ENCODE data around the gene CFTR. TPM values are rescaled to one million over a fixed set of nuclear protein-coding genes. Genes with fewer than 3 reads are reported as not detected.

The CFTR gene
- total RNA-seq, 1 experiment from 2014 or later: 1.2 TPM

GRCh38 chr7:117685795-117686194 lies 206.0 kb downstream of the CFTR start:
- Histone ChIP-seq H2AK5ac (ENCODE audit: insufficient read length, low read length) (no peak overlapping the region), H2BK15ac (ENCODE audit: low read depth, low read length) (no peak overlapping the region), H3K79me1 (ENCODE audit: insufficient read depth, low read depth, low read length, poor library complexity, severe bottlenecking) (no peaks in the 10 kb centered on the region), H2BK20ac (ENCODE audit: low read depth, low read length, poor library complexity, severe bottlenecking) (no peak overlapping the region), H3K9ac (ENCODE audit: extremely low read depth, insufficient read length, low read length) (no peak overlapping the region), H3K56ac (ENCODE audit: insufficient read length, low read depth, low read length) (no peak overlapping the region), H3T11ph (ENCODE audit: low read length) (no peak overlapping the region), H3K4me1 (ENCODE audit: insufficient read depth, low read length) (peaks cover 3% of the 10 kb centered on the region; the same call in 1 of the 2 replicates), H3K4me2 (ENCODE audit: insufficient read depth, insufficient read length, low read length) (no peak overlapping the region), H3K23ac (ENCODE audit: insufficient read length, low read depth, low read length) (no peak overlapping the region), H2BK5ac (ENCODE audit: insufficient read length, low read length) (no peak overlapping the region), H3K9me3 (ENCODE audit: control insufficient read depth, low read depth, low read length) (no peaks in the 10 kb centered on the region), H4K91ac (ENCODE audit: insufficient read length, low read depth, low read length) (no peak overlapping the region), H3K27me3 (ENCODE audit: insufficient read depth, low read length) (no peaks in the 10 kb centered on the region), H3K14ac (ENCODE audit: insufficient read depth, low read length) (no peak overlapping the region), H2BK120ac (ENCODE audit: low read depth, low read length, poor library complexity, severe bottlenecking) (no peak overlapping the region), H3K27ac (ENCODE audit: insufficient read length, low read depth, low read length) (no peak overlapping the region), H2BK12ac (ENCODE audit: insufficient read length, low read depth, low read length) (no peak overlapping the region), H4K5ac (ENCODE audit: insufficient read length, low read depth, low read length) (no peak overlapping the region), H4K20me1 (ENCODE audit: control insufficient read depth, insufficient read depth, insufficient read length) (no peaks in the 10 kb centered on the region), H3K23me2 (ENCODE audit: insufficient read length, low read depth, low read length, poor library complexity, severe bottlenecking) (no peaks in the 10 kb centered on the region), H2AFZ (ENCODE audit: low read length) (no peak overlapping the region), H3K18ac (ENCODE audit: insufficient read length, low read depth, low read length) (no peak overlapping the region), H3K4ac (ENCODE audit: low read depth, low read length) (no peak overlapping the region), H3K79me2 (ENCODE audit: insufficient read depth, low read length) (no peaks in the 10 kb centered on the region), H4K8ac (replicated peaks; ENCODE audit: insufficient read length, low read depth, low read length) (no peak overlapping the region)
- DNase-seq: no peak
- Mint-ChIP-seq H3K4me1 (peaks cover 15 to 17% of the 10 kb centered on the region in 2 experiments), H3K9me3 (no peaks in the 10 kb centered on the region), H3K36me3 (ENCODE audit: insufficient read depth in 1 of 3, low read depth in 3 of 3) (no peaks in the 10 kb centered on the region; a peak in 1 of 7 replicates), H3K27me3 (ENCODE audit: low read depth) (no peaks in the 10 kb centered on the region), H3K4me3 (no peak overlapping the region), H3K27ac (no peak overlapping the region)
- TF ChIP-seq, protein P1, sequence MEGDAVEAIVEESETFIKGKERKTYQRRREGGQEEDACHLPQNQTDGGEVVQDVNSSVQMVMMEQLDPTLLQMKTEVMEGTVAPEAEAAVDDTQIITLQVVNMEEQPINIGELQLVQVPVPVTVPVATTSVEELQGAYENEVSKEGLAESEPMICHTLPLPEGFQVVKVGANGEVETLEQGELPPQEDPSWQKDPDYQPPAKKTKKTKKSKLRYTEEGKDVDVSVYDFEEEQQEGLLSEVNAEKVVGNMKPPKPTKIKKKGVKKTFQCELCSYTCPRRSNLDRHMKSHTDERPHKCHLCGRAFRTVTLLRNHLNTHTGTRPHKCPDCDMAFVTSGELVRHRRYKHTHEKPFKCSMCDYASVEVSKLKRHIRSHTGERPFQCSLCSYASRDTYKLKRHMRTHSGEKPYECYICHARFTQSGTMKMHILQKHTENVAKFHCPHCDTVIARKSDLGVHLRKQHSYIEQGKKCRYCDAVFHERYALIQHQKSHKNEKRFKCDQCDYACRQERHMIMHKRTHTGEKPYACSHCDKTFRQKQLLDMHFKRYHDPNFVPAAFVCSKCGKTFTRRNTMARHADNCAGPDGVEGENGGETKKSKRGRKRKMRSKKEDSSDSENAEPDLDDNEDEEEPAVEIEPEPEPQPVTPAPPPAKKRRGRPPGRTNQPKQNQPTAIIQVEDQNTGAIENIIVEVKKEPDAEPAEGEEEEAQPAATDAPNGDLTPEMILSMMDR (conservative IDR thresholded peaks at IDR 0.05): no peak
